GM12872 (cell line): ENCODE results near the gene TTC7B.

Experiments
- TF ChIP-seq, protein P1 (sequence below): IDR thresholded peaks from 3 replicates; pipeline ENCODE4 v1.5.1; 2011; ENCODE audit warnings: low read depth, mild to moderate bottlenecking, low read length, moderate library complexity; ENCODE audit not compliant: insufficient read depth

TTC7B gene

DNA sequence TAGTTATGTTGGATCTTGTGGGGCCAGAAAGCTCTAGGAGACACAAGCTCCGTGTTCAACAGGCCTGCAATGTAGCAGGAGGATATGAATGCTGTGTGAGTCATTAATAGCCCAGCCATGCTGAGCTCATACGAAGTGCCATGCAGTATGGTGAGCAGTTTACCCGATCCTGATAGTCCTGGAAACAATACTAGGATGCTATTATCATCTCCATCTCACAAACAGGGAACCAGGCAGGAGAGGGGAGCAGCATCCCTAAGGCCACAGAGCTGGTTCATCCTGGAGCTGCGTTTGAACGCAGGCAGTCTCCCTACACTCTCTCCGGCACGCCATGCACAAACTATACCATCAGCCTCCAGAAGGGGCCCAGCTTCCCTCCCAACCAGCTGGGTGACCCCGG, 20.5 kb downstream of the TTC7B start:
- TF ChIP-seq, protein P1, sequence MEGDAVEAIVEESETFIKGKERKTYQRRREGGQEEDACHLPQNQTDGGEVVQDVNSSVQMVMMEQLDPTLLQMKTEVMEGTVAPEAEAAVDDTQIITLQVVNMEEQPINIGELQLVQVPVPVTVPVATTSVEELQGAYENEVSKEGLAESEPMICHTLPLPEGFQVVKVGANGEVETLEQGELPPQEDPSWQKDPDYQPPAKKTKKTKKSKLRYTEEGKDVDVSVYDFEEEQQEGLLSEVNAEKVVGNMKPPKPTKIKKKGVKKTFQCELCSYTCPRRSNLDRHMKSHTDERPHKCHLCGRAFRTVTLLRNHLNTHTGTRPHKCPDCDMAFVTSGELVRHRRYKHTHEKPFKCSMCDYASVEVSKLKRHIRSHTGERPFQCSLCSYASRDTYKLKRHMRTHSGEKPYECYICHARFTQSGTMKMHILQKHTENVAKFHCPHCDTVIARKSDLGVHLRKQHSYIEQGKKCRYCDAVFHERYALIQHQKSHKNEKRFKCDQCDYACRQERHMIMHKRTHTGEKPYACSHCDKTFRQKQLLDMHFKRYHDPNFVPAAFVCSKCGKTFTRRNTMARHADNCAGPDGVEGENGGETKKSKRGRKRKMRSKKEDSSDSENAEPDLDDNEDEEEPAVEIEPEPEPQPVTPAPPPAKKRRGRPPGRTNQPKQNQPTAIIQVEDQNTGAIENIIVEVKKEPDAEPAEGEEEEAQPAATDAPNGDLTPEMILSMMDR, result no peak

DNA sequence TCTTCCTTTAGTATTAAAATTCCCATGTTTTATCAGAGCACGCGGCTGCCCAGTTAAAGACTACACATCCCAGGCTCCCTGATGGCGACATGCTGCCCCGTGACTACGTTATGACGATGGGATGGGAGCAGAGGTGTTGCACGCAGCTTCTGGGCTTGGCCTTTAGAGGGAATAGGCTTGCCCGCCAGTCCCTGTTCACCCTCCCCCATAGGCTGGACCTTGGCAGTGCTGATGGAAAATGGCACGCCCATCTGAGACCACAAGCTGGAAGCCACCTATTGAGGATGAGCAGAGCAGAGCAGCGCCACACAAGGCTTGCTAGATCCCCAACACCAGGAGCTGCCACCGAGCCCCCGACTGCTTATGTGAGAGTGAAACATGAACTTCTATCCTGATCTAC, 24.7 kb downstream of the TTC7B start:
- TF ChIP-seq, protein P1, result no peak

- TF ChIP-seq, protein P1, result no peak
These were observed 28.2 kb downstream of the TTC7B start for GRCh38 chr14:90788031-90788430.

GRCh38 chr14:90785876-90786450, 30.3 kb downstream of the TTC7B start:
- TF ChIP-seq, protein P1, result no peak

GRCh38 chr14:90785471-90785870, 30.8 kb downstream of the TTC7B start:
- TF ChIP-seq, protein P1, result 0 out of 3 replicates have a peak, but pooled peaks have one; percentile 10

DNA sequence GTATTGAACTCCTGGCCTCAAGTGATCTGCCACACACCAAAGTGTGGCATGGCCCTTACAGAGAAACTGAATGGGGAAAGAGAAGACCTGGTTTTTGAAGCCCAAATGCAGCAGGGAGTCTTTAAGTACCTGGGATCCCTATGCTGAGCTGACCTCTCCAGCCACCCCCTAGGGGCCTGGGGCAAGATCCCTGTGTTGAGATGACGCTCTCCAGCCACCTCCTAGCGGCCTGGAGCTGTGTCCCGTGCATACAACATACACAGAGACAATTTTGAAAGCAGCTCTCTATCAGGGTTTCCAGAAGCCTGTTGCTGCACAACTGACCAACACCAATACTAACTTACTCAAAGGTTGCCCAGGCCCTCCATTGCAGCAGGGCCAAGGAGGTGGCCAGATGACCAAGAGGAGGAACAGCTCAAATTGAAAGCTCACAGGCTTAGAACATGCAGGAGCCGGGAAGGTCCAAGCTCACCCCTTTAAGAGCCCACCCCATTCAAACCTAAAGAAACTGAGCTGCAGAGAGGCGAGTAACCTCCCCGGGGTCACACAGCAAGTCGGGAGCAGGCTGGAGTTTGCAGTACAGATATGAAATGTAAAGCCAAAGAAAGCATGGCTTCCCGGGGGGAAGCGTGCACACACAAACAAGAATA, 31.5 kb downstream of the TTC7B start:
- TF ChIP-seq, protein P1, result no peak

- TF ChIP-seq, protein P1, result no peak
These were observed 32.9 kb downstream of the TTC7B start for GRCh38 chr14:90783344-90783743.
